Measurements from ENCODE around the gene HTR2A.

HTR2A gene

GRCh38 chr13:46801858-46802257, 95.0 kb downstream of the HTR2A start:
- H3K27ac ChIP-seq = no peak overlapping the region
- TF ChIP-seq, protein P1, sequence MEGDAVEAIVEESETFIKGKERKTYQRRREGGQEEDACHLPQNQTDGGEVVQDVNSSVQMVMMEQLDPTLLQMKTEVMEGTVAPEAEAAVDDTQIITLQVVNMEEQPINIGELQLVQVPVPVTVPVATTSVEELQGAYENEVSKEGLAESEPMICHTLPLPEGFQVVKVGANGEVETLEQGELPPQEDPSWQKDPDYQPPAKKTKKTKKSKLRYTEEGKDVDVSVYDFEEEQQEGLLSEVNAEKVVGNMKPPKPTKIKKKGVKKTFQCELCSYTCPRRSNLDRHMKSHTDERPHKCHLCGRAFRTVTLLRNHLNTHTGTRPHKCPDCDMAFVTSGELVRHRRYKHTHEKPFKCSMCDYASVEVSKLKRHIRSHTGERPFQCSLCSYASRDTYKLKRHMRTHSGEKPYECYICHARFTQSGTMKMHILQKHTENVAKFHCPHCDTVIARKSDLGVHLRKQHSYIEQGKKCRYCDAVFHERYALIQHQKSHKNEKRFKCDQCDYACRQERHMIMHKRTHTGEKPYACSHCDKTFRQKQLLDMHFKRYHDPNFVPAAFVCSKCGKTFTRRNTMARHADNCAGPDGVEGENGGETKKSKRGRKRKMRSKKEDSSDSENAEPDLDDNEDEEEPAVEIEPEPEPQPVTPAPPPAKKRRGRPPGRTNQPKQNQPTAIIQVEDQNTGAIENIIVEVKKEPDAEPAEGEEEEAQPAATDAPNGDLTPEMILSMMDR (conservative IDR thresholded peaks at IDR 0.05) = no peak
- TF ChIP-seq ZFX (IDR thresholded peaks at IDR 0.05) = no peak

- H3K27ac ChIP-seq = no peak overlapping the region
- TF ChIP-seq ZFX (IDR thresholded peaks at IDR 0.05) = no peak
- TF ChIP-seq, protein P1 (conservative IDR thresholded peaks at IDR 0.05) = no peak
Measured at GRCh38 chr13:46799139-46799538, 97.7 kb downstream of the HTR2A start.

DNA sequence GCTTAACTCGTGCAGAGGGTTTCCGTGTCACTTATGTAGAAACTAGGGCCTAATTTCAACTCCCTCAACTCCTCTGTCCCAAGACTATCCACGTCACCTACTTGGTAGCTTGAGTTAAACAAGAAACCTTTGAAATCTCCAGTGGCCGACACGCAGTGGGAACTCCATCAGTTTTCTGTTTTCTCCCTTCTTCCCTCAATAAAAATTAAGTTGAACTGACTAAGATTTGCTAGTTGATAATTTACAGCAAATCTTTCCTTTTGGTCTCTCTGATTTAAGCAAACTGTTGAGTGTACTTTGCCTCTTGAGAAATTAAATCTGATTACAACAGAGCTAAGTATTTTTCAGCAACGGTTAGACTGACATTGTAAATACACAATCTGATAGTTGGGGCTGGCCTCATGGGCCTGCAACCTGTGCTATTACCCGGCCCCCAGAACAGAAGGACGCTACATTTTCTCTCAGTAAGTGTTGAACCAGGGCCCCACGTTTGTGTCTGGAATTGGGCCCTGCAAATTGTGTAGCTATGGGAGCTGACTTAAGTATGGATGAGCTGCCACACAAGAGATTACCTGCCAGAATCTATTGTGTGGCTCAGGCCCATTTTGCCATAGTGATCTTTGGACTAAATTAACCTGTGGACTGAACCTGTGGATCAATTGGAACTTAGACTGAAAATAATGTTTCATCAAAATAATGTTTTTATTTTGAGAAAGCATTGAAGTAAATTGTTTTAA, 99.2 kb downstream of the HTR2A start:
- no peak for TF ChIP-seq ZFX (IDR thresholded peaks at IDR 0.05)
- TF ChIP-seq, protein P1 (conservative IDR thresholded peaks at IDR 0.05) = no peak
- H3K27ac ChIP-seq = peak overlapping the region; percentile 90

DNA sequence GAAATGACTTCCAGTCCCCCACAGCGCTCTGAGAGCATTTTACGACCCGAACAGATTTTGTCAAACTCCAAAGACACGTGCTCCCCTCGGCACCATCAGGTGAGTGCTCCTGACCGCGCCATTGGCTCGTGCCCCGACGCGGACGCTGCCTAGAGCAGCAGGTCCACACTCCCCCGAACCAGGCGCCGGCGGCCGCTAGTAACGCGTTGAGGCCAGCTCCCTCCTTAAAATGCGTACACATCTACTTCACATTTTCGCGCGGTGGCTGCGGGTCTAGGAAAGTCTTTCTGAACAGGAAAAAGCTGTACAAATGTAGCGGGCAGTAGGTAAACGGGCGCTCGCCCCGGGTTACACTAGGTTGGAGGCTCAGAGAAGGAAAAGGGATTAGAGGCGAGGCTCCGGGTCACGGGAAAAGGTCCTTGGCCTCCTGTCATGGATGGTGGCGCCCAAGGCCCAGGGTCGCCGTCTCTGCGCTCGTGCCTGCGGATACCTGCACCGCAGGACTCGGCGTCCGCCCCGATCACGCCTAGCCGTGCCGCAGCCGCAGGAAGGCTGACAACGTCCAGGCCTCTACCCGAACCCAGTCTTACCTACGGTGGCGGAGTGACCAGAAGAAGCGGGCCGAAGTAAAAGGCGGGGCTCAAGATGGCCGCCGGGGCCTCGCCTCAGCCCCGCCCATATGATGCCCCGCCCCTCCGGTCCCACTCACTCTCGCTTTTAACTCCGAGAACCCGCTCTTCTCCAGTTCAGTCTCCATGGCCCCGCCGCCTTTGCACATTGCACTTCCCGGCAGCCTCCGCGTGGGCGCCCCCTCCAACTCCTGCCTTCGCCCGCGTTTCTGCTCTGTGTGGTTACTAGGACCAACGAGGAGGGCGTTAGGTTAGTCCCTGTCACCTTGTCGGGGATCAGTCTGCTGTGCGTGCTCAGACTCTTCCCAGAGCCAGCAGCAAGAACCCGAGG, 100.1 kb downstream of the HTR2A start, which contains the start of gene ESD:
ESD (minus strand) TSS at position 647 of the 960 bp plus-strand sequence. CDS start 5,748 bp downstream, outside the sequence.
- peak within 1 kb of the TSS; percentile 90 for H3K27ac ChIP-seq
- TF ChIP-seq, protein P1 (conservative IDR thresholded peaks at IDR 0.05) = no peak
- peak; percentile 89 for TF ChIP-seq ZFX (IDR thresholded peaks at IDR 0.05)

DNA sequence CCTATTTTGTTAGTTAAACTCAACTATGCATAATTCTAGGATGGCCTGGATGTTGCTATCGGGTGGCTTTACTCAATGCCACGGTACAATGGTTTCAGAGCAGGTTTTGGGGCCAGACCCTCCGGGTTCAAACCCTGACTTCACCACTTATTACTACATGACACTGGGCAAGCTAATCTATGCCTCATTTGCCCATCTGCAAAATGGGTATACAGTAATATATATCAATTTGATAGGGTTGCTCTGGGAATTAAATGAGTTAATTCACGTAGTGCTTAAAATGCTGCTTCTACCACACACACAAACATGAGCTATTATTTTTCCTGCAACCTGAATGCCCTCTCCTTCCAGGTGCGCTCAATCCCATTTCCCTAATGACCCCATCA, 100.7 kb downstream of the HTR2A start:
- no peak for TF ChIP-seq ZFX (IDR thresholded peaks at IDR 0.05)
- TF ChIP-seq, protein P1 (conservative IDR thresholded peaks at IDR 0.05) = no peak
- peak overlapping the region; percentile 90 for H3K27ac ChIP-seq

DNA sequence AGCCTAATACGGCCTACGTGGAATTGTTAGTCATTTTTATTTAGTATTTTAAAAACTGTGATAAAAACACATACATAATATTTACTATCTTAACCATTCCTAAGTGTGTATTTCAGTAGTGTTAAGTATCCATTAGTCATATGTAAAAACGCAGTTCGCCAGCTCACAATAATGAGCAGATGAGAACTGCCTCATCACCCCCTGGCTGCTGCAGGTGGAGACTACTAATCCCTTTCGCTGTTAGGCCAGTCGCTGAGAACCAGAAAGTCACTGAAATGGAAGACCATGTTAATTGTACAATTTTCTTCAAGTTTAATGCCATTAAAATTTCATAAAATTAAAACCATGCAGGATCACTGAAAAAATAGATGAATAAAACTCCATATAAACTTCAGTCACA, 101.5 kb downstream of the HTR2A start:
- H3K27ac ChIP-seq = peak overlapping the region; percentile 90; the same call in 1 of the 2 replicates
- TF ChIP-seq ZFX (IDR thresholded peaks at IDR 0.05) = no peak
- TF ChIP-seq, protein P1 (conservative IDR thresholded peaks at IDR 0.05) = no peak

GRCh38 chr13:46783504-46783903, 113.3 kb downstream of the HTR2A start:
- TF ChIP-seq, protein P1 (conservative IDR thresholded peaks at IDR 0.05) = no peak
- no peak for TF ChIP-seq ZFX (IDR thresholded peaks at IDR 0.05)
- no peak overlapping the region for H3K27ac ChIP-seq
